Measurements from ENCODE around the gene EP400. TPM values are rescaled to one million over a fixed set of nuclear protein-coding genes. Genes with fewer than 3 reads are reported as not detected.

Gene EP400
- total and polyA plus RNA-seq, 9 of the 15 experiments (the other 6 are each of a cell fraction or from before 2014, with no cell fraction given), result 4.5 to 58.0 (median 7.0) TPM

- H4K20me1 ChIP-seq (replicated peaks; ENCODE audit: control insufficient read depth, insufficient read depth, low read length), result no peaks in the 10 kb centered on the region
- in situ Hi-C loops (cut with MboI) (no loop called here), intact Hi-C loops (cut with micrococcal nuclease) (no loop called here)
- ChIA-PET CTCF (ENCODE audit: low intra/inter-chr PET ratio) (no interaction called here), POLR2A (no interaction called here)
- TF ChIP-seq DMBX1 (CRISPR knock-in tag; IDR thresholded peaks at IDR 0.05; ENCODE audit: borderline replicate concordance) (no peak), ILK (tag; IDR thresholded peaks at IDR 0.05; ENCODE audit: borderline replicate concordance, low read depth) (no peak), TFE3 (CRISPR knock-in tag; IDR thresholded peaks at IDR 0.05) (no peak), FOXP1 (CRISPR knock-in tag; IDR thresholded peaks at IDR 0.05) (no peak), HDAC8 (tag; IDR thresholded peaks at IDR 0.05) (no peak), EHMT2 (IDR thresholded peaks at IDR 0.05) (no peak), ZNF444 (CRISPR knock-in tag; IDR thresholded peaks at IDR 0.05) (no peak), USF2 (CRISPR knock-in tag; IDR thresholded peaks at IDR 0.05) (no peak)
- no peak for ATAC-seq
- no peaks in the 10 kb centered on the region for H3K9me1 ChIP-seq (ENCODE audit: control insufficient read depth, insufficient read depth, low read length)
- peaks cover 92% of the 10 kb centered on the region for H3K36me3 ChIP-seq (ENCODE audit: control insufficient read depth, insufficient read depth, low read length)
- no peaks in the 10 kb centered on the region; a peak in 1 of 5 replicates for H3K4me1 ChIP-seq (replicated peaks in 1 of 2; ENCODE audit: control insufficient read depth in 2 of 2, insufficient read depth in 2 of 2, low read length in 2 of 2)
- H2AFZ ChIP-seq (ENCODE audit: low read depth, low read length), result no peak overlapping the region
- FAIRE-seq, result no peak
- H3K27ac ChIP-seq (ENCODE audit: extremely low read depth, low read depth, low read length), result no peak overlapping the region
- BruUV-seq (replicated peaks), result no TSS peak
- no peak overlapping the region for H3K4me3 ChIP-seq
- WGBS (ENCODE audit: insufficient coverage, low coverage, missing lambda C conversion rate), result 94% methylated on average over 14 of the region's 14 CpGs
- H3K27me3 ChIP-seq (ENCODE audit: control insufficient read depth in 2 of 2, insufficient read depth in 2 of 2, low read length in 2 of 2), result no peaks in the 10 kb centered on the region
- no peaks in the 10 kb centered on the region for H3K79me2 ChIP-seq (ENCODE audit: control insufficient read depth, insufficient read depth, low read length)
- no peak overlapping the region for H3K9ac ChIP-seq (ENCODE audit: insufficient read depth in 1 of 2, low read depth in 2 of 2, low read length in 2 of 2)
- peaks cover 2% of the 10 kb centered on the region; the same call in 1 of the 2 replicates for H3K9me3 ChIP-seq (replicated peaks; ENCODE audit: control insufficient read depth, insufficient read depth, low read depth, low read length)
- no peak for DNase-seq (ENCODE audit: extremely low read depth in 1 of 4, low spot score in 3 of 4)
- H3K4me2 ChIP-seq (ENCODE audit: insufficient read depth, low read length), result no peak overlapping the region
These were observed 171.5 kb downstream of the EP400 start for GRCh38 chr12:132121283-132121682.
